SH-SY5Y (cell line): ENCODE measurements around the gene TOP2B.

Experiments used
- GATA2 ChIP-seq: IDR thresholded peaks from 2 replicates; pipeline ENCODE4 v1.6.1; 2011; ENCODE audit warnings: mild to moderate bottlenecking, low read depth, low read length
- GATA3 ChIP-seq: IDR thresholded peaks from 2 replicates; pipeline ENCODE4 v1.6.1; 2011; ENCODE audit warnings: low read depth, mild to moderate bottlenecking, low read length, moderate library complexity

DNA sequence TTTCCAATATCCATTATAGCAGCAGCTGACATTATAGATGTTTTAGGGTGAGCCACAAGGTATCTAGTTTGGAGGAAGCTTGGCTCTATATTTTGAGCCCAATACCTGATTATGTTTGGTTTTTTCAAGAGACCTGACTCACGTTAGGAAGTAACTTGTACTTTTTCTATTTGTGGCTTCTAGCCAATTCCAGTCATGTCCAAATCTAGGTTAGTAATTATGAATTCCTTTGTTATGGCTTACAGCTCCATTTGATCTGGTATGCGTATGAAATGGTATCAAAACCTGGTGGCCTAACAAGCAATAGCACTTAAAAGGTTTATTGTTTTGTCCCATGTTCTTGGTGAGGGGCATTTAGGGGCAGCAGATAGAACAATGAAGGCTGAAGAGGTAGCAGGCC, 115.9 kb downstream of the TOP2B start:
- TF ChIP-seq GATA2: no peak
- no peak for TF ChIP-seq GATA3
